ENCODE data around the gene PTMA. TPM values are rescaled to one million over a fixed set of nuclear protein-coding genes. Genes with fewer than 3 reads are reported as not detected.

PTMA gene
- total RNA-seq, 6 donors from 2014 or later = 344 to 896 (median 663) TPM

DNA sequence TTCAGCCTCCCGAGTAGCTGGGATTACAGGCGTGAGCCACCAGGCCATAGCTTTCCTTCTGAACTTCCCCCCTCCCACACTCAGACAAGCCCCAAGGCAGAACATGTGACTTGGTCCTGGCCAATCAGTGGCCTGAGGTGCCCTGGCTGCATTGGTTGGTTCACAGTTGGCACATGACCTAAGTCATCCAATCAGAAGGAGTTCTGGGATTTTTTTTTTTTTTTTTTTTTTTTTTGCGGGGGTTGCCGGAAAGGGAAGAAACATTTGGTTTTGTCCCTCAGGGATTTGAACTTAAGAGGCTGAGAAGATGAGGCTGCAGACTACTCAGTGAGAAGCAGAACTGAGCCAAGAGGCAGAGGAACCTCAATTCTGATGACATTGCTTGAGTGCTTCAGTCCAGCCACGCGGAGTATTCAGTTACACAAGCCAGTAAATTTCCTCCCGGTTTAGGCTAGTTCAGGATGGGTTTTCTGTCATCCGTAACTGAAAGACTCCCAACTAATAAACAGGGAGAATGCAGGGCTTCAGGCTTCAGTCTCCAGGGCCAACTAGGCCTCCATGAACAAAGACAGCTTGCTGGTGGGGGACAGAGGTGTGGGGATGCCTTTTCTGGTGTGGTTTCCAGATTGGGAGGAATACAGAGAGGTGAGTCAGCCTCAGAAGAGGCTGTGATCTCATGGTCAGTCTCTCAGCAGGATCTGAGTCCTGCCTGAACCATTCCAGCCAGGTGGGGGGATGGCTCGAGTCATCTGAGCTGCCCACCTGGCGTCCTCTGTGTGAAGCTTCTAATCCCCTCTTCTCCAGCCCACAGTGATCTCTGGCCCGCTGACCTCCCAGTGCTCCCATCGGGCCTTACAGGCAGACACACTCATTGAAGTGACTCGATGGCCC, 9.2 kb downstream of the PTMA start:
- Histone ChIP-seq H3K27me3 (no peaks in the 10 kb centered on the region), H3K36me3 (peaks cover 1 to 12% (median 2%) of the 10 kb centered on the region in 4 donors), H3K27ac (no peak overlapping the region), H3K4me3 (no peak overlapping the region), H3K9me3 (no peaks in the 10 kb centered on the region), H3K4me1 (peaks cover 9 to 26% (median 15%) of the 10 kb centered on the region in 4 donors)
- TF ChIP-seq POLR2AphosphoS5 (IDR thresholded peaks at IDR 0.05) = no peak
- TF ChIP-seq POLR2A (IDR thresholded peaks at IDR 0.05) = peak in 1 of 4 donors; percentile 11
- 86 to 87% methylated on average over 12 to 13 of the region's 13 CpGs for WGBS, 2 donors
- DNase-seq = peak in 1 of 2 donors; percentile 33
- peak in 1 of 2 donors; percentile 53 for ATAC-seq (ENCODE audit: low FRiP score in 2 of 2)

DNA sequence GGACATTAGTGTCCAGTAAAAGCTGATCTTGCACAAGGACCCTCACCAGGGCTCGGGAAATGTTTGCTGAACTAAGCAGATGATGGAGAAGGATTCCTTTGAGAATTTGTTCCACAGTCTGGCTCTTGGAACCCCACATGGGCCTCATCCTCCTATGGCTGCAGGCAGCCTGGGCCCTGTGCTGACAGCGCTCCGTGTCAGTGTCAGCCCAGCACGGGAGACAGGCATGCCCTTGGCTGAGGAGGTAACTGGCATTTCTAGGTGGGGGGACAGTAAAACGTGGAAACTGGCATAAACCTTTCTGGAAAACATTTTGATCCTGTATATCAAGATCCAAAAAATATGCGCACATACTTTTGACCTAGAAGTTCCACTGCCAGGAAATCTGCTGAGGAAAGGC, 10.5 kb downstream of the PTMA start:
- ATAC-seq (ENCODE audit: low FRiP score in 2 of 2) (no peak), DNase-seq (peak in 1 of 2 donors; percentile 4)
- Histone ChIP-seq H3K36me3 (peaks cover 0 to 7% (median 0%) of the 10 kb centered on the region in 4 donors), H3K9me3 (no peaks in the 10 kb centered on the region), H3K4me1 (peaks cover 3 to 19% (median 8%) of the 10 kb centered on the region in 4 donors), H3K4me3 (no peak overlapping the region), H3K27ac (no peak overlapping the region), H3K27me3 (no peaks in the 10 kb centered on the region)
- TF ChIP-seq POLR2A (IDR thresholded peaks at IDR 0.05) (no peak), CTCF (IDR thresholded peaks at IDR 0.05) (no peak), POLR2AphosphoS5 (IDR thresholded peaks at IDR 0.05) (no peak), EP300 (IDR thresholded peaks at IDR 0.05) (no peak)
- WGBS, 2 donors = 70 to 71% methylated on average over 6 of the region's 6 CpGs

DNA sequence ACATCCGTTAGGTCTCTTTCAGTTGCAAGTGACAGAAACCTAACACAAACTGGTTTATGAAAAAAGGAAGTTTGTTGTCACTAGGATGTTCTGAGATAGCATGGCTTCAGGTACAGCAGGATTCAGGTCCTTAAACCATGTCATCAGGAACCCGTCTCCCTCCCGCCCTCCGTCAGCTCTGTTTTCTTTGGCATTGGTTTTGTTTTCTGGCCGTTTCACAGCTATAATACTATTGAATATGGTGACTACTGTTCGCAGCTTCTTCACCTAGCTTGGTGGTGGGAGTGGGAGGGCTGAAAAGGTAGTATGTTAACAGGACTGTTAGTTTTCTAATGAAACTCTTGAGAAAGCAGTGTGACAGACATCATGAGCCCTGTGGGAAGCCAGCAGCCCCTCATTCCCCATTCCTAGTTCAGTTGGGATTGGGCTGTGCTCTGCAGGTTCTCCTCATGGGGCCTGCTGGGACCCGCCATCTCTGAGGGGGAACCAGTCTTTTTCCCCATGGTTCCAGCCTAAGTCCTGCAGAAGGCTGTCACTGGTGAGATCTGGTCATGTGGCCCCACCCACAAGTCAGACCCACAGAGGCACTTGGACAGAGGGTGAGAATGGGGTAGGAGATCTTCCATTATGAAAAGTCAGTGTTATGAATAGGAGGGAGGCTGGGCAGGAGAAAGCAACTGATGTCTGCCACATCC, 12.1 kb downstream of the PTMA start:
- no peaks in the 10 kb centered on the region for H3K36me3 ChIP-seq
- no peak overlapping the region for H3K4me3 ChIP-seq
- no peaks in the 10 kb centered on the region for H3K9me3 ChIP-seq
- TF ChIP-seq POLR2AphosphoS5 (IDR thresholded peaks at IDR 0.05) = no peak
- H3K27me3 ChIP-seq = no peaks in the 10 kb centered on the region
- no peak overlapping the region for H3K27ac ChIP-seq
- H3K4me1 ChIP-seq = peaks cover 0 to 2% (median 0%) of the 10 kb centered on the region in 4 donors
- 83 to 85% methylated on average over 7 of the region's 7 CpGs for WGBS, 2 donors
- no peak for DNase-seq
- ATAC-seq (ENCODE audit: low FRiP score in 2 of 2) = no peak

GRCh38 chr2:231720987-231721966, 13.0 kb downstream of the PTMA start:
- no peaks in the 10 kb centered on the region for H3K27me3 ChIP-seq
- DNase-seq (no peak), ATAC-seq (ENCODE audit: low FRiP score in 2 of 2) (no peak)
- H3K27ac ChIP-seq = no peak overlapping the region
- WGBS, 2 donors = 85 to 90% methylated on average over 5 to 8 of the region's 8 CpGs
- no peak for TF ChIP-seq POLR2AphosphoS5 (IDR thresholded peaks at IDR 0.05)
- TF ChIP-seq CTCF (IDR thresholded peaks at IDR 0.05) = no peak
- no peak for TF ChIP-seq EP300 (IDR thresholded peaks at IDR 0.05)
- TF ChIP-seq POLR2A (IDR thresholded peaks at IDR 0.05) = no peak
- no peaks in the 10 kb centered on the region for H3K36me3 ChIP-seq
- H3K4me1 ChIP-seq = no peaks in the 10 kb centered on the region
- no peak overlapping the region for H3K4me3 ChIP-seq
- no peaks in the 10 kb centered on the region for H3K9me3 ChIP-seq

DNA sequence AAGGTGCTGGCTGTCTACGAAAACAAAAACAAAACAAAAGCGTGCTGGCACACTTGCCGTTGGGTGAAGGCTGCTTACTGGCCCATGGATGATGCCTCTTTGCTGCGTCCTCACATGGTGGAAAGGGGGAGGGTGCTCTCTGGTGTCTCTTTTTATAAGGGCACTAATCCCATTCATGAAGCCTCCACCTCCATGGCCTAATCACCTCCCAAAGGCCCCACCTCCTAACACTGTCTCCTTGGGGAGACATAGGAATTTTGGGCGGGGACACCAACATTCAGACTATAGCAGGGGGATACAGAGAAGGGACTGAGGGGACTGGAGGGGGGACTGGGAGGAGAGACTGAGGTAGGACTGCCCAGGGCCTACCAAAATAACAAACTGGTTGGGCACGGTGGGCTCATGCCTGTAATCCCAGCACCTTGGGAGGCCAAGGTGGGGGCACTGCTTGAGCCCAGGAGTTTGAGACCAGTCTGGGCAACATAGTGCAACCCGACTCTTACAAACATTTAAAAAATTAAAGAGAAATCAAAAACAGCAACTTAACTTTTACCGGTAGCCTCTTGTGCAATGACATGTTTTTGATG, 14.5 kb downstream of the PTMA start:
- DNase-seq (no peak), ATAC-seq (ENCODE audit: low FRiP score in 2 of 2) (no peak)
- Histone ChIP-seq H3K4me1 (no peaks in the 10 kb centered on the region), H3K27ac (no peak overlapping the region), H3K9me3 (no peaks in the 10 kb centered on the region), H3K27me3 (no peaks in the 10 kb centered on the region), H3K36me3 (no peaks in the 10 kb centered on the region), H3K4me3 (no peak overlapping the region)
- TF ChIP-seq EP300 (IDR thresholded peaks at IDR 0.05) (no peak), POLR2AphosphoS5 (IDR thresholded peaks at IDR 0.05) (no peak), CTCF (IDR thresholded peaks at IDR 0.05) (no peak), POLR2A (IDR thresholded peaks at IDR 0.05) (no peak)
- 84 to 87% methylated on average over 7 to 8 of the region's 8 CpGs for WGBS, 2 donors

Measured in upper lobe of left lung (tissue), 6 donors.